ENCODE data around the gene ABCB6.
A peak's percentile ranks its signal among the peaks of the same experiment; 100 is the strongest.

Gene ABCB6

GRCh38 chr2:219167997-219168396 is 50.8 kb downstream of the ABCB6 start:
- TF ChIP-seq, protein P1, sequence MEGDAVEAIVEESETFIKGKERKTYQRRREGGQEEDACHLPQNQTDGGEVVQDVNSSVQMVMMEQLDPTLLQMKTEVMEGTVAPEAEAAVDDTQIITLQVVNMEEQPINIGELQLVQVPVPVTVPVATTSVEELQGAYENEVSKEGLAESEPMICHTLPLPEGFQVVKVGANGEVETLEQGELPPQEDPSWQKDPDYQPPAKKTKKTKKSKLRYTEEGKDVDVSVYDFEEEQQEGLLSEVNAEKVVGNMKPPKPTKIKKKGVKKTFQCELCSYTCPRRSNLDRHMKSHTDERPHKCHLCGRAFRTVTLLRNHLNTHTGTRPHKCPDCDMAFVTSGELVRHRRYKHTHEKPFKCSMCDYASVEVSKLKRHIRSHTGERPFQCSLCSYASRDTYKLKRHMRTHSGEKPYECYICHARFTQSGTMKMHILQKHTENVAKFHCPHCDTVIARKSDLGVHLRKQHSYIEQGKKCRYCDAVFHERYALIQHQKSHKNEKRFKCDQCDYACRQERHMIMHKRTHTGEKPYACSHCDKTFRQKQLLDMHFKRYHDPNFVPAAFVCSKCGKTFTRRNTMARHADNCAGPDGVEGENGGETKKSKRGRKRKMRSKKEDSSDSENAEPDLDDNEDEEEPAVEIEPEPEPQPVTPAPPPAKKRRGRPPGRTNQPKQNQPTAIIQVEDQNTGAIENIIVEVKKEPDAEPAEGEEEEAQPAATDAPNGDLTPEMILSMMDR (conservative IDR thresholded peaks at IDR 0.05) = no peak
- H3K27ac ChIP-seq = no peak overlapping the region

- TF ChIP-seq, protein P1 (conservative IDR thresholded peaks at IDR 0.05) = no peak
These were observed 53.5 kb downstream of the ABCB6 start for GRCh38 chr2:219165058-219165911.

DNA sequence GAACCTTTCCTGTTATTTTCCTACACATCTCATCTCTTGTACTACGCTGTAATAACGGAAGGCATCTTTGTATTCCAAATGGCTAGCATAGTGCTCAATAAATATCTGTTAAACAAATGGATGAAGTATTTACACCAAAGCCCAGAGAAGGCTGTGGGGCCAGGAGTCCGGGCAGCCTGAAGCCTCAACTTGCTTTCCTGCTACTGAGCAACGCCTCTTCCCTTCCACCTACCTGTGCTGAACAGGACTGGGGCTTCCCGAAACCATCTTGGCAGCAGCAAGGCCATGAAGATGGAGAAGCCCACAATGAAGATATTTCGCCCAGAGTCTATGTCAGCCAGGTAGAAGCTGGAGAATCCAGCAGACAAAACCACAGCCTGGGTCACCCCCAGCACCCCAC is 55.6 kb downstream of the ABCB6 start:
- no peak overlapping the region for H3K27ac ChIP-seq
- TF ChIP-seq, protein P1 (conservative IDR thresholded peaks at IDR 0.05) = no peak

More at GRCh38 chr2:219165058-219165911, 53.5 kb downstream of the ABCB6 start:
- H3K27ac ChIP-seq = no peak overlapping the region

GRCh38 chr2:219161097-219161496 is 57.7 kb downstream of the ABCB6 start:
- peak overlapping the region; percentile 85 for H3K27ac ChIP-seq
- TF ChIP-seq, protein P1 (conservative IDR thresholded peaks at IDR 0.05) = no peak

DNA sequence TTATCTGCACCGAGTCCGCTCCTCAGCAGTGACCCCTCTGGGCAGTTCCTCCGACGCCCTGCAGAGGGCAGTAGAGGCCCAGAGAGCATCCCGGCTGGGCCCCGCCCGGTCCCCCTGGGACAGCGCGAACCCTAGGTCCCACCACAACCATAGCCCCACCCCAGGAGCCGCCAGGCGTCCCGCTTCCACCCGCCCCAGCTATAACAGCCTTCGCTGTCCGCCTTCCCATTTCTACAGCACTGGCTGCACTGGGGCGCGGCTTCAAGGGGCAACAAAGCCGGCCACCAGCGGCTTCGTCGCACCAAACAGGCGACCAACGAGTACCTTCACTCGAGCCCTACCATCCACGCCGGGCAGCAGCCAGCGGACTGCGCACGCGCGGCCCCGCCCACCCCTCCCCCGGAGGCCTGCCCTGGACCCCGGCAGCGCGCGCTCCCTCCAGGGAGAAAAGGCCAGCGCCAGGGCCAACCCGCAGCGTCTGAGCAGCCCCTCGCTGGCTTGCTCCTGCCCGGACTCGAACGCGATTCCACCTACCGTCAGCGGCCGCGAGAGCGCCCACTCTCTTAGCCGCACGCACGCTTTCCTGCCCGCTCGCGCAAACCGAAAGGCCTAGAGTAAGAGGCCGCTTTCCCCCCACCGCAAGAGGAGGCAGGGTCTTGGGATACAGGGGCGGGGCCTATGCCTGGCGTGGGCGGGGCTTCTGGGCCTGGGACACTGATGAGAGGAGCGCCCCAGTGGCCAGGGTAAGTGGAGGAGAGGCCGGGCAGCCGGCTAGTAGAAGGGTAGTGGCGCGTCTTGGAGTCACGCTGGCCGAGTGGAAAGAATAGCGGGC is 58.4 kb downstream of the ABCB6 start, which contains the start of gene NHEJ1:
Gene NHEJ1 (minus strand): TSS at position 630 of the 832 bp plus-strand sequence. CDS start 2,453 bp downstream, outside the sequence.
- TF ChIP-seq, protein P1 (conservative IDR thresholded peaks at IDR 0.05) = peak; percentile 96
- peak within 1 kb of the TSS; percentile 85 for H3K27ac ChIP-seq

Measured in VCaP (cell line).